Stimulated activated CD8-positive, alpha-beta memory T cell treated with anti-CD3 and anti-CD28 coated beads, Interleukin-12 subunit alpha, Interleukin-12 subunit beta, amount 100 ng/mL, for 4 hours (primary cell): Measurements from ENCODE around the gene SRSF12.
A peak's percentile ranks its signal among the peaks of the same experiment; 100 is the strongest.

ENCODE experiments used
- DNase-seq: peaks from one replicate; pipeline ENCODE4 v3.0.0-alpha.2; 2020; ENCODE audit warnings: low read depth

Gene SRSF12

GRCh38 chr6:89117211-89118108 is at the start of gene SRSF12:
Gene SRSF12, minus strand, starts transcription at chr6:89118071. Its CDS starts 184 bp downstream, at chr6:89117887.
- DNase-seq: peak; percentile 18

- no peak for DNase-seq
These were observed 44.1 kb upstream of the SRSF12 start for GRCh38 chr6:89162047-89162371.

- DNase-seq: no peak
These were observed 43.6 kb upstream of the SRSF12 start for GRCh38 chr6:89161326-89162046.

GRCh38 chr6:89160331-89161092 is 42.6 kb upstream of the SRSF12 start:
- DNase-seq: no peak

- DNase-seq: no peak
These were observed 36.3 kb upstream of the SRSF12 start for GRCh38 chr6:89154131-89154530.

- DNase-seq: no peak
These were observed 30.3 kb upstream of the SRSF12 start for GRCh38 chr6:89148016-89148750.

GRCh38 chr6:89146718-89147700 is 29.1 kb upstream of the SRSF12 start:
- DNase-seq: no peak

- peak; percentile 60 for DNase-seq
These were observed 28.3 kb upstream of the SRSF12 start, which contains the start of gene PM20D2 for GRCh38 chr6:89145956-89146717. Gene PM20D2, plus strand, starts transcription at chr6:89146055. Its CDS starts 90 bp downstream, at chr6:89146145.

GRCh38 chr6:89145091-89145955 is 27.5 kb upstream of the SRSF12 start:
- DNase-seq: no peak

- DNase-seq: no peak
These were observed 26.6 kb upstream of the SRSF12 start for GRCh38 chr6:89144354-89144906.

GRCh38 chr6:89140347-89141156 is 22.7 kb upstream of the SRSF12 start:
- no peak for DNase-seq

GRCh38 chr6:89139509-89140346 is 21.9 kb upstream of the SRSF12 start:
- DNase-seq: no peak

- no peak for DNase-seq
These were observed 20.3 kb upstream of the SRSF12 start for GRCh38 chr6:89138173-89138572.

GRCh38 chr6:89134723-89135122 is 16.9 kb upstream of the SRSF12 start:
- no peak for DNase-seq

- no peak for DNase-seq
These were observed 16.1 kb upstream of the SRSF12 start for GRCh38 chr6:89133981-89134380.

GRCh38 chr6:89132057-89132456 is 14.2 kb upstream of the SRSF12 start:
- no peak for DNase-seq

- no peak for DNase-seq
These were observed 13.7 kb upstream of the SRSF12 start for GRCh38 chr6:89131599-89131998.
